MCF 10A (cell line): ENCODE data around the gene TCL1A. TPM values are rescaled to one million over a fixed set of nuclear protein-coding genes. Genes with fewer than 3 reads are reported as not detected.

ENCODE experiments used
- BruUV-seq: library from RNA; stranded (reverse); fragments of 400-500 nt; replicated peaks from 2 replicates; lab custom pipeline; 2021; lab: Mats Ljungman, UMichigan
- CTCF ChIA-PET: fragments of 300-600 bp; sonication (Branson Sonifier 250); formaldehyde crosslinking; extraction: SDS; loops from one replicate; lab custom pipeline; 2021; ENCODE audit warnings: antibody characterized with exemption, inconsistent platforms; lab: Yijun Ruan, JAX
- POLR2A ChIA-PET: fragments of 300-600, 350-650 bp; sonication (Branson Sonifier 250); formaldehyde crosslinking; extraction: SDS; loops from one replicate; lab custom pipeline; 2020; ENCODE audit warnings: antibody characterized with exemption, inconsistent platforms; lab: Yijun Ruan, JAX
- DNase-seq: peaks from one replicate; pipeline ENCODE4 v3.0.0-alpha.2; 2018; ENCODE audit not compliant: unreplicated experiment
- H3K27ac Mint-ChIP-seq: one replicate; pipeline ENCODE4 v1.8.0; 2022; ENCODE audit warnings: mild to moderate bottlenecking, low read depth, mixed read lengths; ENCODE audit not compliant: unreplicated experiment
- H3K27me3 Mint-ChIP-seq: one replicate; pipeline ENCODE4 v1.8.0; 2022; ENCODE audit warnings: mixed read lengths; ENCODE audit not compliant: insufficient read depth, unreplicated experiment
- H3K36me3 Mint-ChIP-seq: one replicate; pipeline ENCODE4 v1.8.0; 2022; ENCODE audit warnings: mild to moderate bottlenecking, moderate library complexity, mixed read lengths; ENCODE audit not compliant: insufficient read depth, unreplicated experiment
- H3K4me1 Mint-ChIP-seq: one replicate; pipeline ENCODE4 v1.8.0; 2022; ENCODE audit warnings: mixed read lengths; ENCODE audit not compliant: insufficient read depth, unreplicated experiment
- H3K4me3 Mint-ChIP-seq: one replicate; pipeline ENCODE4 v1.8.0; 2022; ENCODE audit warnings: mild to moderate bottlenecking, moderate library complexity, mixed read lengths; ENCODE audit not compliant: unreplicated experiment
- H3K9me3 Mint-ChIP-seq: one replicate; pipeline ENCODE4 v1.8.0; 2022; ENCODE audit warnings: mixed read lengths; ENCODE audit not compliant: unreplicated experiment
- CTCF ChIP-seq: fragments of 200-600 bp; IDR thresholded peaks from one replicate; pipeline ENCODE4 v1.8.0; 2022; ENCODE audit warnings: antibody characterized with exemption, mild to moderate bottlenecking; ENCODE audit not compliant: unreplicated experiment
- intact Hi-C: fragments of 100-400 bp; cut with micrococcal nuclease; formaldehyde crosslinking; loops from 2 replicates; pipeline ENCODE4 v1.14.1; 2022
- total RNA-seq: library from RNA; stranded (reverse); gene quantifications from 2 replicates; pipeline ENCODE4 v1.2.3, GENCODE V29; 2022

TCL1A gene
- total RNA-seq, 1 experiment from 2014 or later, result not detected

- ChIA-PET CTCF (interaction anchor here (0.6 to 1.5 kb wide), 6 partner anchors 22 to 419 kb away, joined by 3 to 5 read pairs (median 3); partner anchors contain the start of gene TCL1A), POLR2A (no interaction called here)
- H3K4me3 Mint-ChIP-seq, result no peak overlapping the region
- BruUV-seq, result no TSS peak
- TF ChIP-seq CTCF, result no peak
- H3K4me1 Mint-ChIP-seq, result peaks cover 12% of the 10 kb centered on the region
- H3K9me3 Mint-ChIP-seq, result no peaks in the 10 kb centered on the region
- no peak overlapping the region for H3K27ac Mint-ChIP-seq
- no peaks in the 10 kb centered on the region for H3K36me3 Mint-ChIP-seq
- DNase-seq, result no peak
- intact Hi-C loops, result no loop called here
- peaks cover 30% of the 10 kb centered on the region for H3K27me3 Mint-ChIP-seq
Measured at GRCh38 chr14:95692109-95692508, 21.8 kb downstream of the TCL1A start.

GRCh38 chr14:95691591-95691990, 22.3 kb downstream of the TCL1A start:
- ChIA-PET CTCF (interaction anchor here (0.6 to 1.5 kb wide), 3 partner anchors 132 to 302 kb away, joined by 3 to 5 read pairs (median 3); no protein-coding TSS in a partner anchor), POLR2A (no interaction called here)
- H3K4me3 Mint-ChIP-seq, result no peak overlapping the region
- no peaks in the 10 kb centered on the region for H3K9me3 Mint-ChIP-seq
- intact Hi-C loops, result no loop called here
- BruUV-seq, result no TSS peak
- peaks cover 10% of the 10 kb centered on the region for H3K4me1 Mint-ChIP-seq
- no peaks in the 10 kb centered on the region for H3K36me3 Mint-ChIP-seq
- DNase-seq, result no peak
- no peak for TF ChIP-seq CTCF
- H3K27me3 Mint-ChIP-seq, result peaks cover 25% of the 10 kb centered on the region
- no peak overlapping the region for H3K27ac Mint-ChIP-seq

GRCh38 chr14:95690815-95691214, 23.1 kb downstream of the TCL1A start:
- intact Hi-C loops, result no loop called here
- Mint-ChIP-seq H3K4me1 (peaks cover 7% of the 10 kb centered on the region), H3K27me3 (peaks cover 19% of the 10 kb centered on the region), H3K36me3 (no peaks in the 10 kb centered on the region), H3K9me3 (no peaks in the 10 kb centered on the region), H3K4me3 (no peak overlapping the region), H3K27ac (no peak overlapping the region)
- ChIA-PET POLR2A (no interaction called here), CTCF (no interaction called here)
- DNase-seq, result no peak
- TF ChIP-seq CTCF, result no peak
- no TSS peak for BruUV-seq

- H3K36me3 Mint-ChIP-seq, result no peaks in the 10 kb centered on the region
- ChIA-PET CTCF (interaction anchor here (0.6 kb wide), 1 partner anchor 9 kb away, joined by 3 read pairs; no protein-coding TSS in a partner anchor), POLR2A (no interaction called here)
- DNase-seq, result no peak
- peaks cover 19% of the 10 kb centered on the region for H3K27me3 Mint-ChIP-seq
- H3K4me1 Mint-ChIP-seq, result peaks cover 7% of the 10 kb centered on the region
- H3K9me3 Mint-ChIP-seq, result no peaks in the 10 kb centered on the region
- no peak overlapping the region for H3K27ac Mint-ChIP-seq
- no TSS peak for BruUV-seq
- H3K4me3 Mint-ChIP-seq, result no peak overlapping the region
- intact Hi-C loops, result no loop called here
- no peak for TF ChIP-seq CTCF
Measured at GRCh38 chr14:95689441-95689840, 24.5 kb downstream of the TCL1A start.
